Stimulated activated naive CD8-positive, alpha-beta T cell treated with anti-CD3 and anti-CD28 coated beads, Interleukin-15, amount 100 ng/mL, for 72 hours (primary cell): Measurements from ENCODE around the gene MTNR1B.

Experiments
- ATAC-seq: fragments of 150-1000 bp; cut with Tn5 transposase; 2 replicates; pipeline ENCODE4 v1.10.0; 2021; ENCODE audit warnings: mild to moderate bottlenecking, moderate library complexity
- DNase-seq, 2 donors: peaks; one replicate each; pipeline ENCODE4 v3.0.0; 2021 to 2022
- H3K27ac Mint-ChIP-seq, 2 donors: one replicate each; pipeline ENCODE4 v1.8.0; 2022; ENCODE audit warnings: mild to moderate bottlenecking in 2 of 2, mixed read lengths in 2 of 2, moderate library complexity in 2 of 2
- H3K27me3 Mint-ChIP-seq: one replicate; pipeline ENCODE4 v1.8.0; 2022; ENCODE audit warnings: mixed read lengths
- H3K4me1 Mint-ChIP-seq: one replicate; pipeline ENCODE4 v1.8.0; 2022; ENCODE audit warnings: mild to moderate bottlenecking, mixed read lengths
- H3K4me3 Mint-ChIP-seq, 2 donors: one replicate each; pipeline ENCODE4 v1.8.0; 2022; ENCODE audit warnings: mild to moderate bottlenecking in 2 of 2, mixed read lengths in 2 of 2, moderate library complexity in 1 of 2
- H3K9me3 Mint-ChIP-seq, 2 donors: one replicate each; pipeline ENCODE4 v1.8.0; 2022; ENCODE audit warnings: mixed read lengths in 2 of 2

Gene MTNR1B

DNA sequence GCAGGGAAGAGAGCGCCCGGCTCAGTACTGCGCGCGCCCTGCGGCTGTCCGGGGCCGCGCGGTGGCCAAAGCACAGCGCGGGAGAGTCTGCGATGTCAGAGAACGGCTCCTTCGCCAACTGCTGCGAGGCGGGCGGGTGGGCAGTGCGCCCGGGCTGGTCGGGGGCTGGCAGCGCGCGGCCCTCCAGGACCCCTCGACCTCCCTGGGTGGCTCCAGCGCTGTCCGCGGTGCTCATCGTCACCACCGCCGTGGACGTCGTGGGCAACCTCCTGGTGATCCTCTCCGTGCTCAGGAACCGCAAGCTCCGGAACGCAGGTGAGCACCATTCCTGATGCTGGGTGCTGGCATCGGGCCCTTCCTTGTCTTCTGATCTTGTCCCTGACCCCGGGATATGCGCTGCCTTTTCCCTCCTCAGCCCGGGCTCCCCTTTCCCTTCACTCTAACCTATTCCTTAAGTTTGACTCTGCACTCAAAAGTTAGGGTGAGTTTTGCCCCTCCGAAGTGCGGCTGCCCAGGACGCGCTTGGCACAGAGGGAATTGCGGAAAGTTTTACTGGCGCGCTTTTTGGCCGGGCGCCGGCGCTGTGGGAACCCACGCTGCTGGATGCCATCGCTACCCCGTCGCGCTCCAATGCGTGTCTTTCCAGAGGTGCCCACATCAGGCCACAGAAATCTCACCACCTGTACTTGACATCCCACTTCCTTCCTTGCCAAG, at the start of gene MTNR1B:
MTNR1B (plus strand) TSS at position 18 of the 714 bp plus-strand sequence; CDS start at position 93, 75 bp downstream.
- peaks cover 0 to 4% of the 10 kb centered on the region in 2 donors for H3K9me3 Mint-ChIP-seq
- ATAC-seq (no peak), DNase-seq (no peak)
- H3K4me1 Mint-ChIP-seq, result no peaks in the 10 kb centered on the region
- peaks cover 30% of the 10 kb centered on the region for H3K27me3 Mint-ChIP-seq
- no peak within 1 kb of the TSS for H3K4me3 Mint-ChIP-seq
- H3K27ac Mint-ChIP-seq, result peak within 1 kb of the TSS in 1 of 2 donors; percentile 26

DNA sequence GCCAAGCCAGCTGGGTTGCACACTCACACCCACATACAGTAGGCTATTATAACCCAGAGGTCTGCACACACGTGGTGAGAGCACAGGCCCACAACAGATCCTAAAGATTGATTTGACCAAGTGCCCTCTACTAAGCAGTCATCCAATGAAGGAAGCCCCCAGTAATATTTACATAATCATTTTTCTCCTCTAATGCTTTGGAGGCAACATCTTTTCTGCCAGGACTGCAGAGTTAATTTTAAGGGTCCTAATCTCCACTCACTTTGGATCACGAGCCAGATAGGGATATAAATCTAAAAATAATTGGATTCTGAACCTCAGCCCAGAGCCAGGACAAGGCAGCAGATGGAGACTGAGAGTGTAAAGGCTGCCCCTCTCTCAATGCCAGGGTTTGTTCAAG, 49.1 kb upstream of the MTNR1B start:
- H3K4me1 Mint-ChIP-seq, result no peaks in the 10 kb centered on the region
- no peak overlapping the region for H3K27ac Mint-ChIP-seq
- H3K4me3 Mint-ChIP-seq, result no peak overlapping the region
- H3K27me3 Mint-ChIP-seq, result no peaks in the 10 kb centered on the region
- ATAC-seq (no peak), DNase-seq (no peak)
- H3K9me3 Mint-ChIP-seq, result peaks cover 5 to 9% of the 10 kb centered on the region in 2 donors

DNA sequence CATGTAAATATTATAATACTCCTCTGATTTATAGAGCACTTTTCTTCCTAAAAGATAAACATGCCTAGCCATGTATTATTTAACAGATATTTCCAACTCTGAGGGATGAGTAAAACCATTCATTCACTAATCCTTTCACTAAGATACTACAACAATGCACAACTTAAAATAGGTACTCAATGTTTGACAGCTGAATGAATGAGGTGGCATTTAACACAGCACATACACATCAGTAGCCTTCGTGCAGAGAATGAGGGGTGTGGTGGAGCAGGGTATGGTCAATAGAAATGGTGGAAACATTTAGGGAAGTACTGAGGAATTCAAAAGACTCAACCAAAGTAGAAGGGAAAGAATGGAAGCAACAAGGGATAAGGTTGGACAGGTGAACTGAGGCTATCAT, 46.7 kb upstream of the MTNR1B start:
- no peak overlapping the region for H3K27ac Mint-ChIP-seq
- ATAC-seq (no peak), DNase-seq (no peak)
- no peak overlapping the region for H3K4me3 Mint-ChIP-seq
- no peaks in the 10 kb centered on the region for H3K27me3 Mint-ChIP-seq
- no peaks in the 10 kb centered on the region for H3K4me1 Mint-ChIP-seq
- peaks cover 5 to 24% of the 10 kb centered on the region in 2 donors for H3K9me3 Mint-ChIP-seq

DNA sequence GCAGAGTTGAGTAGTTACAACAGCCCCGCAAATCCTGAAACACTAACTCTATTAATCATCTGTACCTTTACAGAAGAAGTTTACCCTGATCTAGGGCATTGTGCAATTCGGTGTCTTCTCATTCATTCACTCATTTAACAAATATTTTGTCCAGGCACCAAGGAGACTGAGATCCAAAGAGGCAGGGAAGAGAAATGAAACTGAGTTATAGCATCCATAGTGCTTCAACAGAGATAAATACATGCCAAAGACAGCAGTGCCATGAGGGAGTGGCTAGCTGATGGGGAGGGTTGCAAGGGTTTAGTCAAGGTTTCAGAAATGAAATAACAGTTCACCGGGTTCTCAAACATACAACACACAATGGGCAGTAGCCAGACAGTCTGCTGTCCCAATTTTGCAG, 40.2 kb upstream of the MTNR1B start:
- Mint-ChIP-seq H3K4me3 (no peak overlapping the region), H3K27ac (peak overlapping the region in 1 of 2 donors; percentile 47), H3K27me3 (peaks cover 14% of the 10 kb centered on the region), H3K4me1 (no peaks in the 10 kb centered on the region), H3K9me3 (peaks cover 2 to 20% of the 10 kb centered on the region in 2 donors)
- ATAC-seq (no peak), DNase-seq (no peak)

DNA sequence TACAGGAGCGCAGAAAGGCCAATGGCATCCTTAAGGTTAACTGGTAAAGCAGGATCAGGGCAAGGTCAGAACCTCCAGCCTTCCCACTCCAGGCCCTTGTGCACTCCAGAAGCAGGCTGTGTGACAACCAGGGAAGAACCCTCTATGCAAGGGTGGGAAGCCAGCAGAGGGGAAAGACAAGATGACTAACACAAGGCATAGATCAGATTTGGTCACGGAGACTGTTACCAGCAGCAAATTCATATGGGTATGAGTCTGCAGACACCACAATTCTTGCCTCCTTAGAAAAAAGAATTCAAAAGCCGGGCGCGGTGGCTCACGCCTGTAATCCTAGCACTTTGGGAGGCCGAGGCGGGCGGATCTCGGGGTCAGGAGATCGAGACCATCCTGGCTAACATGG, 39.8 kb upstream of the MTNR1B start:
- peaks cover 0 to 16% of the 10 kb centered on the region in 2 donors for H3K9me3 Mint-ChIP-seq
- ATAC-seq, result no peak
- no peak overlapping the region for H3K27ac Mint-ChIP-seq
- DNase-seq, result no peak
- H3K4me1 Mint-ChIP-seq, result no peaks in the 10 kb centered on the region
- H3K27me3 Mint-ChIP-seq, result peaks cover 18% of the 10 kb centered on the region
- no peak overlapping the region for H3K4me3 Mint-ChIP-seq

DNA sequence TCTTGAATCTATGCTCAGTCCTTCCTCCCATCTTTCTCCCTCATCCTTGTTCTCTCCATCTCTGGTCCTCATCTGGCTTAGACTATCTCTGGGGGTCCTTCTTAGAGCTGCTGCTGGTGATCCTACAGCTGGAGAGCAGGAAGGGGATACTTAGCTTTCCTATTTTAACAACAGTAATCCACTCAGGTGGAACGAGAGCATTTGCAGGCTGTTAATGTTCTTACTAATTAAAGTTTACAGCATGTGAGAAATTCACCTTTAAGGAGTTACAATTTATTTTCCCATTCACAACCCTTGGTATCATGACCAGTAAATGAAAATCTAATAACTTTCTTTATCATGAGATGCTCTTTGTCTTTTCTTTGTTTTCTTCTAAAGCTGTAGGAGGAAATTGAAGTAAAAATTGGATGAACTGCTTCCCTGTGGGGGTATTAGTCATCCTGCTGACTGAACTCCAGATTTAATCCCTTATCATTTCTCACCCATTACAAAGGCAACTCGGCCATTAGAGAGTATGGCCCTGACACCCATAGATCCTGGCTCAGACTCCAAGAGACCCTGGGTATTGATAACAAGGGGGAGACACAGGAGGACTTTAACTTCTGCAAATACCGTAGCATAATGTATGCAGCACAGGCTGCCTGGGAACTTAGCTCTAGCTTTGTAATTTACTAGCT, 37.6 kb upstream of the MTNR1B start:
- DNase-seq, result no peak
- Mint-ChIP-seq H3K27ac (no peak overlapping the region), H3K4me3 (no peak overlapping the region), H3K4me1 (no peaks in the 10 kb centered on the region), H3K9me3 (peaks cover 0 to 4% of the 10 kb centered on the region in 2 donors), H3K27me3 (peaks cover 23% of the 10 kb centered on the region)
- no peak for ATAC-seq

DNA sequence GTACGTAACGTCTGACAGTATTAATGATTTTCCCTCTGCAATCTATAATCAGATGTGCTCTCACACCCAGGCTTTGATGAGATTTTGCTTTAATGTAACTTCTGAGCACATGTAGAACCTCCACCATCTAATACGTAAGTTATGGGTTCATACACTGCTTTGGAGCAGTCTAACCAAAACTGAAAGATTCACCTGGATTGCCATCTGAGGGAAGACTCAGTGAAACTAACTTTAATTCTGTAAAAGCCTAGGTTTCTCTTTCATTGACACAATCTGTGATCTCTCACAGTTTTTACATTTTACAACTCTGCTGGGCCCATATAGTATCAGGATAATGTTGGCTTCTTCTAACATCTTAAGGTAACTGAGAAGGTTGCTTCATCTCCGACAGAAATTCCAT, 30.1 kb upstream of the MTNR1B start:
- Mint-ChIP-seq H3K27ac (no peak overlapping the region), H3K9me3 (no peaks in the 10 kb centered on the region), H3K27me3 (peaks cover 31% of the 10 kb centered on the region), H3K4me1 (peaks cover 6% of the 10 kb centered on the region), H3K4me3 (no peak overlapping the region)
- no peak for ATAC-seq
- no peak for DNase-seq

DNA sequence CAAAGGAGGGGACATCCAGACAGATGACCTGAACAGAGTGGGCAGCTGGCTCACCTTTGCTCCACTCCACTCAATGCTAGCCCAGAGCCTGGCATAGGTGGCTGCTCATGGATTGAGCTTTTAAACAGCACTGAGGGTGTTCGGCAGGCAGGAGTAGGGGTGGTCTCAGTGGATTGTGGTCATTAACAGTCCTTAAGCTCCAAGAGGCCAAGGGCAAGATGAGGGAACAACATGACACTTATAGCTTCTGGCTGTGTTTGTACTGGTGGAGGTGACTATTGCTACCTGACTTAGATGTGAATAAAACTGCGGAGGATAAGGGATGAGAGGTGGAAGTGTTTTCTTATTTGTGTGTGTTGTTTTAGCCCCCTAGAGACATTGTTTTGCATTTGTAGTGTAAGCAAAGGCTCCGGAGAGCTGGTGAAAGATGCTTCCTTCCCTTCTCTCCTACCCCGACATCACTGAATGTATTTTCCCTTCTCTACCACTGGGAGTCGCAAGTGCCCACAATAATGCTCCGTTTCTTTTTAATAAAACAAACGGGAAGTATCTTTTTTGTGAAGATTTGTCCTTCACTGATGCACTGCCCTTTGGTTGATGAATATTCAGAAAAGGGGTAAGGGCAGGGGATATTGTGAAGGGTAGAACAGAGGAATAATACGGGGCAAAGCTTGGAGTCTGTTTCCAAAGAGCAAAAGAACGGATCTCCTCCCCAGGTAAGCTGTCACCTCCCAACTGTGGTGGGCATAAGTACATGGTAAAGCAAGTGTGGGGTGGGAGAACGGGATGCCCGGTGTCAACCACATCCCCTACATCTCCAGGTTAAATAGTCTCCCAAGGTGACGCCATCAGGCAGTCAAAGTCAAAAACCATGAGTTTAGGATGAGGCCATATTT, 27.5 kb upstream of the MTNR1B start:
- Mint-ChIP-seq H3K4me1 (peaks cover 6% of the 10 kb centered on the region), H3K27ac (peak overlapping the region in 1 of 2 donors; percentile 36), H3K27me3 (peaks cover 30% of the 10 kb centered on the region), H3K4me3 (no peak overlapping the region), H3K9me3 (no peaks in the 10 kb centered on the region)
- DNase-seq, result peak; percentile 9 to 12
- ATAC-seq, result peak; percentile 64

DNA sequence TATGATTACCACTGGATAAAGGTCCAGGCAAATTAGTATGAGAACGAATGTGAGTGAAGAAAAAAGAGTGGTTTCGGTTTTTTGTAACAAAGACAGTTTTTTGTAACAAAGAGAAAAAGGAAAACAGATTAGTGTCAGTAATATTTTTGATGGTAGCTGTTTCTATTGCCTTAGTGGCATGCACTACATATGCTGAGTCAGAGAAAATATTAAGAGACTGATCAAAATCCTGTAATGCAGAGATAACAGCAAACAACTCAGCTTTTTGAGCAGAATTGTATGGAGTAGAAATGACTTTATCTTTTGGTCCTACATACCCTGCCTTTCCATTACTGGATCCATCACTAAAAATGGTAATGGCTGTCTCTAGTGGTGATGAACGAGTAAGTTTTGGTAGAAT, 22.7 kb upstream of the MTNR1B start:
- Mint-ChIP-seq H3K4me3 (no peak overlapping the region), H3K27ac (no peak overlapping the region), H3K9me3 (peaks cover 13 to 17% of the 10 kb centered on the region in 2 donors), H3K4me1 (peaks cover 4% of the 10 kb centered on the region), H3K27me3 (peaks cover 29% of the 10 kb centered on the region)
- ATAC-seq (no peak), DNase-seq (no peak)

DNA sequence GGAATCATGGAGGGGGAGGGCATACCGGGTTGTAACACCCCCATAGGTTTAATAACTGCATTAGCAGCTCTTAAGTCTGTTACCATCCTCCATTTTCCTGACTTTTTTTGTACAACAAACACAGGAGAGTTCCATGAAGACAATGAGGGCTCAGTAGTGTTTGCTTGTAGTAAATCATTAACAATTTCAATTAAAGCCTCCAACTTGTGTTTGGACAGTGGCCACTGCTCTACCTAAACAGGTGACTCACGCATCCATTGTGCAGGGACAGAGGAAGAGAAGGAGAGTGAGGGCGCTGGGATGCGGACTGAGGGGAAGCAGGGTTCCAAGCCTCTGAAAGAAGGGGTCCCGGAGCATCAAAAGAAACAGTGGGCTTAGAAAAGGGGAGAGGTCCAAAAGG, 21.3 kb upstream of the MTNR1B start:
- peaks cover 18% of the 10 kb centered on the region for H3K27me3 Mint-ChIP-seq
- H3K9me3 Mint-ChIP-seq, result peaks cover 13 to 17% of the 10 kb centered on the region in 2 donors
- ATAC-seq, result no peak
- no peak overlapping the region for H3K27ac Mint-ChIP-seq
- H3K4me3 Mint-ChIP-seq, result no peak overlapping the region
- H3K4me1 Mint-ChIP-seq, result no peaks in the 10 kb centered on the region
- no peak for DNase-seq

DNA sequence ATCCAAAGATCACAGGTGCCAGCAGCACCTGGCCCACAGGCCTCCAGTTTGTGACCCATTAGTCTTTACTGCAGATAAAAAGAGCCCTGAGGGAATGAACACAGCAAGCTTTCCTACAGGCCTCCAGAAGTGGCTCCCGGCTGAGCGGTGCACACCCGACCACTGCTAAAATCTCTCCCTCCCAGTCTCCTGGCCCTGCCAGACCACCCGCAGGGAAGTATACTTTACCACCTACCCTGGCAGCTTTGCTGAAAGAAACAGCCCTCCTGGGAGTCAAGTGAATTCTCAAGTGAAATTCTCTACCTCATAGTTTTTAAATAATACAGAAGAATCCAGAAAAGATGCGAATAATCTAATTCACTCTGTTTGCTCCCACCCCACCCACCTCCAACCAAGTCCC, 15.4 kb upstream of the MTNR1B start:
- Mint-ChIP-seq H3K4me1 (no peaks in the 10 kb centered on the region), H3K27ac (no peak overlapping the region), H3K9me3 (peaks cover 5 to 6% of the 10 kb centered on the region in 2 donors), H3K27me3 (peaks cover 20% of the 10 kb centered on the region), H3K4me3 (no peak overlapping the region)
- ATAC-seq, result no peak
- DNase-seq, result no peak

DNA sequence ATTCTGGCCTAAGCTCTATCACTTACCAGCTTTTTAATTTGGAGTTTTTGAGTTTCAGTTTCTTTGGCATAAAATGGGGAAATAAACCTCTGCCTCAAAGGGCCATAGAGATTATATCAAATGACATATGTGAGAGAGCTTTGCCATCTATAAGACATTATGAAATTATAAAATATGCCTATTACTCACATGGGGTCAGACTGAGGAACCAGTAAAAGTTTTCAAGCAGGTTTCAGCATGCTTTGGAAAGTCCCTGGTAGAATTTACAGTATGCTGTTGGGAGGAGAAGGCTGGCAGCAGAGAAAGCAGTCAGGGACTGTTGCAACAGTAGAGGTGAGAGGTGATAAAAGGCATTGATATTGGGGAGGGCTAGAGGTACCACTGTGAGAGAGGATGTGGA, 13.6 kb upstream of the MTNR1B start:
- H3K4me1 Mint-ChIP-seq, result no peaks in the 10 kb centered on the region
- peaks cover 27% of the 10 kb centered on the region for H3K27me3 Mint-ChIP-seq
- ATAC-seq, result peak; percentile 75
- H3K9me3 Mint-ChIP-seq, result peaks cover under 1 to 3% of the 10 kb centered on the region in 2 donors
- peak overlapping the region in 1 of 2 donors; percentile 21 for H3K27ac Mint-ChIP-seq
- no peak overlapping the region for H3K4me3 Mint-ChIP-seq
- DNase-seq, result no peak

DNA sequence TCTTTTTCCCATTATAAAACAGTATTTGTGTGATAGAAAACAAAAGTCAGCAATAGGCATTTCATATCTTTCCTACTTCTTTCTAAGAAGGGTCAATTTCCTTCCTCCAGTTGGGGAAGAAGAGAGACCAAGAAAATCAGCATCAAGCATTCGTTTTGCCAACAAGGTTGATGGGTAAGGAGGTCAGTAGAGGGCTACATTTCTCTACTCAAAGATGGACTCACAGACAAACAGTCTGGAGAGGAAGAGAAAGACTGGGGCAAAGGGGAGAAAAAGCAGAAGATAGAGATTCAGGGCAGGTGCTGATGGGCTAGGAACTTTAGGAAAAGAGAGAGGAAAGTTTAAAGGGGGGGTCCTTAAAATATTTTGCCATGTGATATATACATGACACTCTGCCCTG, 8.6 kb upstream of the MTNR1B start:
- Mint-ChIP-seq H3K4me3 (no peak overlapping the region), H3K27me3 (peaks cover 27% of the 10 kb centered on the region), H3K9me3 (peaks cover 0 to 3% of the 10 kb centered on the region in 2 donors), H3K4me1 (no peaks in the 10 kb centered on the region), H3K27ac (no peak overlapping the region)
- ATAC-seq (no peak), DNase-seq (no peak)

DNA sequence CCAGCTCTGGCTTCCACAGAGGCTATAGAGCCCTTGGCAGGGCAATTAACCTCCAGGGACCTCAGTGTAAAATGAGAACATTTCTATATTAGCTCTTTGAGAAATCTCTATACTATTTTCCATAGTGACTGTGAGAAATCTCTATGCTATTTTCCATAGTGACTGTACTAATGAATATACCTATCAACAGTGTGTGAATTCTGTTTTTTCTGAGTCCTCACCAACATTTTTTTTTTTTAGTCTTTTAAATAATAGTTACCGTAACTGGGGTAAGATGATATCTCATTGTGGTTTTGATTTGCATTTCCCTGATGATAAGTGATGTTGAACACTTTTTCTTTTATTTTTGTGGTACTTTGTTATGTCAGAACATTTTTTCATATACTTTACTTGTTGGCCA, 7.0 kb upstream of the MTNR1B start:
- Mint-ChIP-seq H3K4me3 (no peak overlapping the region), H3K4me1 (no peaks in the 10 kb centered on the region), H3K27ac (no peak overlapping the region), H3K9me3 (peaks cover 0 to under 1% of the 10 kb centered on the region in 2 donors), H3K27me3 (peaks cover 22% of the 10 kb centered on the region)
- ATAC-seq, result no peak
- DNase-seq, result no peak

DNA sequence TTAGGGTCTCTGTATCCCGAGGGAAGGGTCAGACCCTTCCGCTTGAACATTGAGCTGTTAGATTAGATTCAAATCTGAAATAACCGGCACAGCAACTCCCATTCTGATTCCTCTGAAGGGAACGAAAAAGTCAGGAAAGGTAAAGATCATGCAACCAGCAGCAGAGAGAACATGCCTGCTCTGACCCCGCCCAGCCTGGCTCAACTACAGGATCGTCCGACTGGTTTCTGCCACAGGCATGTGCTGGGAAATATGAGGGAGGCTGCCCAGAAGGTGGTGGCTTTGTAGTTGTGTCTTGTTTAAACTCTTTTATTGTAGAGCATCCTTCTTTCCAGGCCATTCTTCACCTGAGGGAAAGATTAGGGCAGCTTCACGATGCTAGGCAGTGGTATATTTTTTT, 5.0 kb upstream of the MTNR1B start:
- no peak for DNase-seq
- Mint-ChIP-seq H3K27me3 (peaks cover 12% of the 10 kb centered on the region), H3K9me3 (peaks cover 0 to 4% of the 10 kb centered on the region in 2 donors), H3K4me3 (no peak overlapping the region), H3K4me1 (no peaks in the 10 kb centered on the region), H3K27ac (no peak overlapping the region)
- ATAC-seq, result no peak

DNA sequence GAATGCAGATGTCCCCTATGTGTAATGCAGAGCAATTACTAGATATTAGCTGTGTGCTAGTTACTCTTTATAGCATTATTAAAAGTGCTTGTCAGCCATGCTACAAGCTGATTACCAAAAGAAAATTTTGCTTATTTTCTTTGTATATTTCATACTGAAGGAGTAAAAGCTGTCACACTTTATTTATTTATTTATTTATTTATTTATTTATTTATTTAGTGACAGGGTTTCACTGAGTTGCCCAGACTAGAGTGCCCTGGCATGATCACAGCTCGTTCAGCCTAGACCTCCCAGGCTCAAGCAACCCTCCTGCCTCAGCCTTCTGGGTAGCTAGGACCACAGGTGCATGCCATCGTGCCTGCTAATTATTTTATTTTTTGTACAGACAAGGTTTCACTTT, 4.3 kb upstream of the MTNR1B start:
- no peak for ATAC-seq

More for the DNA sequence above, 4.3 kb upstream of the MTNR1B start:
- Mint-ChIP-seq H3K27ac (no peak overlapping the region), H3K4me3 (no peak overlapping the region), H3K9me3 (peaks cover 0 to 4% of the 10 kb centered on the region in 2 donors), H3K27me3 (peaks cover 12% of the 10 kb centered on the region), H3K4me1 (no peaks in the 10 kb centered on the region)
- DNase-seq, result no peak
